GM23338 (cell line): Measurements from ENCODE around the gene NEIL3. TPM values are rescaled to one million over a fixed set of nuclear protein-coding genes. Genes with fewer than 3 reads are reported as not detected.

ENCODE experiments used
- ATAC-seq: fragments of 200-7000 bp; cut with Tn5 transposase; 3 replicates; pipeline ENCODE4 v1.9.1; 2020
- DNase-seq: peaks from one replicate; pipeline ENCODE4 v3.0.0-alpha.2; 2015; ENCODE audit warnings: low spot score
- H2AFZ ChIP-seq: fragments of 200-600 bp; sonication (generic); 2 replicates; pipeline ENCODE4 v1.8.0; 2016; ENCODE audit warnings: antibody characterized with exemption, mild to moderate bottlenecking, moderate library complexity
- H3F3A ChIP-seq: fragments of 200-600 bp; sonication (generic); replicated peaks from 2 replicates; pipeline ENCODE4 v1.8.0; 2017; ENCODE audit warnings: antibody characterized with exemption, mixed run types, low read depth
- H3K27ac ChIP-seq: fragments of 200-600 bp; sonication (generic); 2 replicates; pipeline ENCODE4 v1.6.1; 2016; ENCODE audit warnings: low read depth
- H3K27me3 ChIP-seq: fragments of 200-600 bp; sonication (generic); 2 replicates; pipeline ENCODE4 v1.8.0; 2016; ENCODE audit warnings: mild to moderate bottlenecking, mixed run types, moderate library complexity; ENCODE audit not compliant: insufficient read depth
- H3K36me3 ChIP-seq: fragments of 200-600 bp; sonication (generic); 2 replicates; pipeline ENCODE4 v1.8.0; 2016; ENCODE audit warnings: mild to moderate bottlenecking; ENCODE audit not compliant: insufficient read depth
- H3K4me1 ChIP-seq: fragments of 200-600 bp; sonication (generic); 2 replicates; pipeline ENCODE4 v1.8.0; 2016; ENCODE audit warnings: mild to moderate bottlenecking, moderate library complexity; ENCODE audit not compliant: insufficient read depth
- H3K4me2 ChIP-seq: fragments of 200-600 bp; sonication (generic); 2 replicates; pipeline ENCODE4 v1.7.1; 2017; ENCODE audit warnings: mixed run types
- H3K4me3 ChIP-seq: fragments of 200-600 bp; sonication (generic); 2 replicates; pipeline ENCODE4 v1.6.1; 2016; ENCODE audit warnings: mixed run types
- H3K79me2 ChIP-seq: fragments of 200-600 bp; sonication (generic); replicated peaks from 2 replicates; pipeline ENCODE4 v1.8.0; 2017; ENCODE audit warnings: mild to moderate bottlenecking; ENCODE audit not compliant: insufficient read depth
- H3K9me2 ChIP-seq: fragments of 200-600 bp; sonication (generic); 2 replicates; pipeline ENCODE4 v1.8.0; 2017; ENCODE audit not compliant: insufficient read depth
- H4K20me1 ChIP-seq: fragments of 200-600 bp; sonication (generic); replicated peaks from 2 replicates; pipeline ENCODE4 v1.8.0; 2017; ENCODE audit warnings: mild to moderate bottlenecking; ENCODE audit not compliant: insufficient read depth
- H3K27ac Mint-ChIP-seq: 2 replicates; pipeline ENCODE4 v1.8.0; 2020; ENCODE audit warnings: inconsistent platforms, mild to moderate bottlenecking, moderate library complexity, mixed read lengths
- H3K27me3 Mint-ChIP-seq: 3 replicates; pipeline ENCODE4 v1.8.0; 2022; ENCODE audit warnings: low read depth, mild to moderate bottlenecking, moderate library complexity, mixed read lengths, inconsistent platforms; ENCODE audit not compliant: insufficient read depth, poor library complexity
- H3K36me3 Mint-ChIP-seq: 3 replicates; pipeline ENCODE4 v1.8.0; 2021; ENCODE audit warnings: low read depth, mild to moderate bottlenecking, inconsistent platforms, moderate library complexity, mixed read lengths
- H3K4me1 Mint-ChIP-seq: 3 replicates; pipeline ENCODE4 v1.8.0; 2020; ENCODE audit warnings: mild to moderate bottlenecking, inconsistent platforms, mixed read lengths
- H3K4me3 Mint-ChIP-seq: 3 replicates; pipeline ENCODE4 v1.8.0; 2021; ENCODE audit warnings: moderate library complexity, mild to moderate bottlenecking, inconsistent platforms, mixed read lengths
- H3K9me3 Mint-ChIP-seq: 3 replicates; pipeline ENCODE4 v1.8.0; 2020; ENCODE audit warnings: moderate library complexity, mild to moderate bottlenecking, inconsistent platforms, mixed read lengths
- CREB1 ChIP-seq: fragments of 250-450 bp; sonication (Bioruptor Pico); IDR thresholded peaks from 2 replicates; pipeline ENCODE4 v1.5.0; 2020; ENCODE audit warnings: low read depth, mild to moderate bottlenecking, moderate library complexity
- ETS1 ChIP-seq: IDR thresholded peaks from 2 replicates; pipeline ENCODE4 v1.6.1; 2016; ENCODE audit warnings: antibody characterized with exemption
- EZH2 ChIP-seq: fragments of 200-600 bp; sonication (generic); IDR thresholded peaks from one replicate; pipeline ENCODE4 v1.8.0; 2017; ENCODE audit warnings: antibody characterized with exemption, mild to moderate bottlenecking, low read depth; ENCODE audit not compliant: unreplicated experiment
- EZH2phosphoT487 ChIP-seq: fragments of 200-600 bp; sonication (generic); IDR thresholded peaks from one replicate; pipeline ENCODE4 v1.8.1; 2018; ENCODE audit warnings: antibody characterized with exemption; ENCODE audit not compliant: unreplicated experiment
- JUNB ChIP-seq: IDR thresholded peaks from one replicate; pipeline ENCODE4 v1.6.1; 2016; ENCODE audit warnings: antibody characterized with exemption; ENCODE audit not compliant: unreplicated experiment
- NANOG ChIP-seq: IDR thresholded peaks from 2 replicates; pipeline ENCODE4 v1.6.1; 2016; ENCODE audit warnings: antibody characterized with exemption, borderline replicate concordance
- POLR2AphosphoS5 ChIP-seq: IDR thresholded peaks from 2 replicates; pipeline ENCODE4 v1.6.1; 2016; ENCODE audit warnings: antibody characterized with exemption, low read depth
- REST ChIP-seq: IDR thresholded peaks from one replicate; pipeline ENCODE4 v1.6.1; 2018; ENCODE audit warnings: antibody characterized with exemption; ENCODE audit not compliant: unreplicated experiment
- STAT1 ChIP-seq: IDR thresholded peaks from one replicate; pipeline ENCODE4 v1.6.1; 2016; ENCODE audit warnings: antibody characterized with exemption; ENCODE audit not compliant: unreplicated experiment
- ZNF114 ChIP-seq: fragments of 250-450 bp; sonication (Bioruptor Pico); IDR thresholded peaks from 2 replicates; pipeline ENCODE4 v1.5.0; 2020; ENCODE audit warnings: mild to moderate bottlenecking, moderate library complexity
- ZNF331 ChIP-seq: fragments of 250-450 bp; sonication (Bioruptor Pico); IDR thresholded peaks from 2 replicates; pipeline ENCODE4 v1.5.0; 2020; ENCODE audit warnings: low read depth, mild to moderate bottlenecking, moderate library complexity
- ZNF462 ChIP-seq: fragments of 250-450 bp; sonication (Bioruptor Pico); IDR thresholded peaks from 2 replicates; pipeline ENCODE4 v1.5.0; 2020; ENCODE audit warnings: mild to moderate bottlenecking, moderate library complexity
- polyA plus RNA-seq: library from polyadenylated mRNA; unstranded; fragments of >200 nt; fragmentation: Nextera tagmentation; extraction: Ambion mirVana; gene quantifications from 2 replicates; pipeline ENCODE4 v1.2.1, GENCODE V29; 2016
- total RNA-seq: library from RNA; depleted of rRNA; stranded (reverse); fragments of >200 nt; shearing (Covaris generic); gene quantifications from 2 replicates; pipeline ENCODE4 v1.2.3, GENCODE V29; 2014

Gene NEIL3
- total and polyA plus RNA-seq, 2 experiments from 2014 or later = 11.8 to 15.4 TPM

- Histone ChIP-seq H3K27me3 (no peaks in the 10 kb centered on the region), H3F3A (no peaks in the 10 kb centered on the region), H3K36me3 (no peaks in the 10 kb centered on the region), H2AFZ (no peak overlapping the region), H3K4me2 (no peak overlapping the region), H3K79me2 (no peaks in the 10 kb centered on the region), H3K9me2 (no peaks in the 10 kb centered on the region), H3K4me3 (no peak overlapping the region), H3K27ac (no peak overlapping the region), H3K4me1 (peaks cover 11% of the 10 kb centered on the region; the same call in 1 of the 2 replicates), H4K20me1 (no peaks in the 10 kb centered on the region)
- Mint-ChIP-seq H3K27ac (no peak overlapping the region), H3K9me3 (no peaks in the 10 kb centered on the region), H3K36me3 (no peaks in the 10 kb centered on the region), H3K4me1 (peaks cover 4% of the 10 kb centered on the region), H3K27me3 (no peaks in the 10 kb centered on the region), H3K4me3 (no peak overlapping the region)
- no peak for TF ChIP-seq JUNB
- TF ChIP-seq EZH2phosphoT487 = no peak
- no peak for TF ChIP-seq NANOG
- TF ChIP-seq ZNF114 (CRISPR knock-in tag) = no peak
- DNase-seq = no peak
- ATAC-seq = no peak
These were observed 18.9 kb upstream of the NEIL3 start for GRCh38 chr4:177290780-177291179.

- DNase-seq = no peak
- Mint-ChIP-seq H3K4me3 (no peak overlapping the region), H3K36me3 (peaks cover 4% of the 10 kb centered on the region; the same call in 1 of the 3 replicates), H3K9me3 (0 out of 3 replicates have a peak, but pooled peaks cover 3% of the 10 kb centered on the region), H3K27me3 (peaks cover 2% of the 10 kb centered on the region), H3K4me1 (peaks cover 4% of the 10 kb centered on the region), H3K27ac (no peak overlapping the region)
- Histone ChIP-seq H4K20me1 (no peaks in the 10 kb centered on the region), H3K36me3 (no peaks in the 10 kb centered on the region), H3K4me1 (peaks cover 11% of the 10 kb centered on the region; the same call in 1 of the 2 replicates), H3K9me2 (no peaks in the 10 kb centered on the region), H3K27me3 (no peaks in the 10 kb centered on the region), H3K27ac (no peak overlapping the region), H3F3A (no peaks in the 10 kb centered on the region), H3K4me2 (no peak overlapping the region), H3K4me3 (no peak overlapping the region), H3K79me2 (no peaks in the 10 kb centered on the region), H2AFZ (no peak overlapping the region)
- ATAC-seq = no peak
- TF ChIP-seq ZNF331 = no peak
- TF ChIP-seq NANOG = no peak
- no peak for TF ChIP-seq EZH2phosphoT487
- TF ChIP-seq REST = no peak
- no peak for TF ChIP-seq CREB1 (CRISPR knock-in tag)
- TF ChIP-seq STAT1 = no peak
- TF ChIP-seq EZH2 = no peak
- no peak for TF ChIP-seq ETS1
- no peak for TF ChIP-seq POLR2AphosphoS5
- no peak for TF ChIP-seq ZNF114 (CRISPR knock-in tag)
- no peak for TF ChIP-seq JUNB
- no peak for TF ChIP-seq ZNF462 (CRISPR knock-in tag)
These were observed 17.5 kb upstream of the NEIL3 start for GRCh38 chr4:177292171-177292570.
